Measurements from ENCODE around the gene DHCR7. TPM values are rescaled to one million over a fixed set of nuclear protein-coding genes. Genes with fewer than 3 reads are reported as not detected.

DHCR7 gene
- total RNA-seq, 6 experiments from 2014 or later: 44.6 to 55.9 (median 48.9) TPM

GRCh38 chr11:71435278-71435951 is 12.8 kb downstream of the DHCR7 start:
- TF ChIP-seq, protein P1, sequence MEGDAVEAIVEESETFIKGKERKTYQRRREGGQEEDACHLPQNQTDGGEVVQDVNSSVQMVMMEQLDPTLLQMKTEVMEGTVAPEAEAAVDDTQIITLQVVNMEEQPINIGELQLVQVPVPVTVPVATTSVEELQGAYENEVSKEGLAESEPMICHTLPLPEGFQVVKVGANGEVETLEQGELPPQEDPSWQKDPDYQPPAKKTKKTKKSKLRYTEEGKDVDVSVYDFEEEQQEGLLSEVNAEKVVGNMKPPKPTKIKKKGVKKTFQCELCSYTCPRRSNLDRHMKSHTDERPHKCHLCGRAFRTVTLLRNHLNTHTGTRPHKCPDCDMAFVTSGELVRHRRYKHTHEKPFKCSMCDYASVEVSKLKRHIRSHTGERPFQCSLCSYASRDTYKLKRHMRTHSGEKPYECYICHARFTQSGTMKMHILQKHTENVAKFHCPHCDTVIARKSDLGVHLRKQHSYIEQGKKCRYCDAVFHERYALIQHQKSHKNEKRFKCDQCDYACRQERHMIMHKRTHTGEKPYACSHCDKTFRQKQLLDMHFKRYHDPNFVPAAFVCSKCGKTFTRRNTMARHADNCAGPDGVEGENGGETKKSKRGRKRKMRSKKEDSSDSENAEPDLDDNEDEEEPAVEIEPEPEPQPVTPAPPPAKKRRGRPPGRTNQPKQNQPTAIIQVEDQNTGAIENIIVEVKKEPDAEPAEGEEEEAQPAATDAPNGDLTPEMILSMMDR (IDR thresholded peaks at IDR 0.05): no peak
- Mint-ChIP-seq H3K9me3 (no peaks in the 10 kb centered on the region), H3K36me3 (ENCODE audit: low read depth) (peaks cover 5% of the 10 kb centered on the region; the same call in 1 of the 2 replicates), H3K4me1 (ENCODE audit: low read depth) (no peaks in the 10 kb centered on the region), H3K27ac (no peak overlapping the region), H3K27me3 (ENCODE audit: insufficient read depth) (peaks cover 4% of the 10 kb centered on the region; the same call in 1 of the 2 replicates), H3K4me3 (no peak overlapping the region)
- DNase-seq: no peak

- H3K4me1 Mint-ChIP-seq (ENCODE audit: low read depth): no peaks in the 10 kb centered on the region
- peaks cover 7% of the 10 kb centered on the region; the same call in 1 of the 2 replicates for H3K27me3 Mint-ChIP-seq (ENCODE audit: insufficient read depth)
- peaks cover 5% of the 10 kb centered on the region; the same call in 1 of the 2 replicates for H3K36me3 Mint-ChIP-seq (ENCODE audit: low read depth)
- no peak for DNase-seq
- H3K27ac Mint-ChIP-seq: no peak overlapping the region
- TF ChIP-seq, protein P1 (IDR thresholded peaks at IDR 0.05): no peak
- H3K4me3 Mint-ChIP-seq: no peak overlapping the region
- H3K9me3 Mint-ChIP-seq: no peaks in the 10 kb centered on the region
Observed at GRCh38 chr11:71434576-71435130, 13.5 kb downstream of the DHCR7 start.

DNA sequence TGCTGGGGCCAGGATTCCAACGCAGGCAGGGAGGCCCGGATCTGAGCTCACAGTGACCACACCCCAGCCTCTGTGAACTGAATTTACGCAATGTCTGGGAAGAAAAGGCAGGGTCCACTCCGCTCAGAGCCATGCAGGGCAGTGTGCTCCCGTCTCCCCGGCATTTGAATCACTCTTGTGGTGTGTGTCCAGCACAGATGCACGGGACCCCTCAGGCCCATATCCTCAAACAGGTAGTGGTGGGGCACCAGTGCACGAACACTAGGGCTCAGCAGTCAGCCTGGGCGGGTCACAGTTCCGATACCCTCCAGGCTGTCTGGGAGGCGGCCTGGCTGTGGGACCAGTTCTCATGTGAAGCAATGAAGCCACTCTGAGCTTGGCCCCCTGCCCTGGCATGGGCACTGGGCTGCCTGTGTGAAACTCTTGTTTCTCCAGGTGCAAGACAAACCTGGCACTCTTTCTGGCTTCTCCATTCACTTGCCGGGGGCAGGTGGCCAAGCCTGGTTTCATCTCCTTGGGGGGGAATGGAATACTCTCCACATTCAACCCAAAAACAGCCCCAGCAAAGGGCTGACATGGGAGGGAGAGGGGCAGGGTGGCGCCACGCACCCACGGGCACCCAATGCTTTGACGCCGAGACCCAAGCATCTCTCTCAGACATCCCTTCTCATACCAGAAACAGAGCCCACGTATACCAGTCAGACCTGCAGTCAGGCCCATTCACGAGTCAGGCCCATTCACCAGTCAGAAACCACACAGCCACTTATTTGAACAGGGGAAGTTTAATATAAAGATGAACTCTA is 14.3 kb downstream of the DHCR7 start:
- no peaks in the 10 kb centered on the region for H3K4me1 Mint-ChIP-seq (ENCODE audit: low read depth)
- H3K4me3 Mint-ChIP-seq: no peak overlapping the region
- H3K27me3 Mint-ChIP-seq (ENCODE audit: insufficient read depth): peaks cover 11% of the 10 kb centered on the region
- no peak overlapping the region for H3K27ac Mint-ChIP-seq
- peaks cover 5% of the 10 kb centered on the region; the same call in 1 of the 2 replicates for H3K36me3 Mint-ChIP-seq (ENCODE audit: low read depth)
- TF ChIP-seq, protein P1 (IDR thresholded peaks at IDR 0.05): no peak
- no peak for DNase-seq
- no peaks in the 10 kb centered on the region for H3K9me3 Mint-ChIP-seq

DNA sequence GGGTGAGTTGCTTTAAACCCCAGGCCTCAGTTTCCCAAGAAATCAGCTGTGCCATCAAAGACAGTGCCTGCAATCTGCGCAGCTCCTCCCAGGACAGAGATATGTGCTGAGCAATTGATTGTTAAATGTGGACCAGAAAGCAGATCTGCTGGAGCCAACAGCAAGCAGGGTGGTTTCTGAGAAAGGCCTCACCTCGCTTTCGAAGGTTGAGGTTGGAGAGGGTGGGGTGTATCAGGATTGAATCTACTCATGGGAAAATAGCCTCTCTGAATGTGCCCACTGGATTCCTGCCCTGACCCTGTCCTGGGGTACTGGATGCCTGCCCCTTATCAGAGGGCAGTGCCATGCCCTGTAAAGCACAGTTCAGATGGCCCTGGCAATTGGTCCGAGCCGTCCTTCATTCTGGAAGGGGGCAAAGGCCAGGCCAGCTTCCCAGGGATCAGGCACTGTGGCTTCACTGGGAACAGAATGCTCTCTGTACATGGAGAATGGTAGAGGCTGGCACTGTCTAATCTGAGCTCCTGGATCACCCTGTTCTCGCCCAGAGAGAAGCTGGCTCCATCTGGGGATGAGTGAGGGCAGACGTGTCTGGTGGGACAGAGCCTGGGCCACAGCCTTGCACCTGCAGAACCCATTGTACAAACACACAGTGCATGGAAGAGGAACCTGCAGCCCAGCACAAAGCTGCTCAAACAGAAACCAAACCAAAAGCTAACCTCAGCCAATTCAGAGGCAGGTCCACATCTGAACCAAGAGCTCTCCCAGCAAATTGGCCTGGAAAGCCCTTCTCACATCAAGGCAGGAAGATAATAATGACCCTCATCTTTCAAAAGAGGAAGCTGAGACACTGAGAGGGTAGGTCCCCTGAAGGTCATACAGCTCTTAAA is 15.2 kb downstream of the DHCR7 start:
- no peaks in the 10 kb centered on the region for H3K9me3 Mint-ChIP-seq
- DNase-seq: no peak
- H3K27me3 Mint-ChIP-seq (ENCODE audit: insufficient read depth): peaks cover 11% of the 10 kb centered on the region
- H3K27ac Mint-ChIP-seq: no peak overlapping the region
- no peak overlapping the region for H3K4me3 Mint-ChIP-seq
- H3K4me1 Mint-ChIP-seq (ENCODE audit: low read depth): no peaks in the 10 kb centered on the region
- H3K36me3 Mint-ChIP-seq (ENCODE audit: low read depth): no peaks in the 10 kb centered on the region
- TF ChIP-seq, protein P1 (IDR thresholded peaks at IDR 0.05): no peak

- H3K27ac Mint-ChIP-seq: no peak overlapping the region
- H3K36me3 Mint-ChIP-seq (ENCODE audit: low read depth): no peaks in the 10 kb centered on the region
- peaks cover 11% of the 10 kb centered on the region for H3K27me3 Mint-ChIP-seq (ENCODE audit: insufficient read depth)
- TF ChIP-seq, protein P1 (IDR thresholded peaks at IDR 0.05): no peak
- H3K9me3 Mint-ChIP-seq: no peaks in the 10 kb centered on the region
- no peak for DNase-seq
- H3K4me1 Mint-ChIP-seq (ENCODE audit: low read depth): peaks cover 5% of the 10 kb centered on the region; the same call in 1 of the 2 replicates
- H3K4me3 Mint-ChIP-seq: no peak overlapping the region
Observed at GRCh38 chr11:71431271-71431670, 16.9 kb downstream of the DHCR7 start.
